ENCODE data around the gene KIF24.
"Not testable (repeated sequence)": the region's sequence is repeated elsewhere in the genome, so short reads cannot be mapped to it uniquely, and the experiment has no call there.

The KIF24 gene

DNA sequence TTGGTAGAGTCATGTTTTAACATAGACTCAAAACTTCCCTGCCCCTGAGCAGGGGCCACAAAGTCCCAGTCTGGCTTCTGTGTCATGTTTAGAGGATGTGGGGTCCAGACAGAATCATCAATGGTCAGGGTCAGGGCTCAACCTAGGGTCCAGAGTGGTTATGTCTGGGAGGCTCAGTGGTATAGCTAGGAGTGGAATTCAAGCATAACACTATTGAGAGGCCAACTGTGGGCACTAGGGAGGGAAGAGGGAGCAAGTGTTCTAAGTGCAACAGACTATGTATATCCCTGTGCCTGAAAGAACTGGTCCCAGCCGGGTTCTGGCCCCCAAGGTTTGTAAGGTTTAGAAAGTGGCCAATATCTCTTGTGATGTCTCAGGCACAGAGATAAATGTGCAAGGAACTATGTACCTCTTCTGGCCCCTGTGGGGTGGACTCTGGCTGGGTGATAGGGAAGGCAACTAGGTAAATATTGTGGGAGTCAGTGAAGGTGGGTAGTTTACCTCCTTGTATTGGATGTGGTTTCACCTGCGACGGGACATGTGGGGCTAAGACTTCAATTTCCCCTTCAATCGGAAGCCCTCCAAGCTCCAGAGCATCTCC, 33.6 kb upstream of the KIF24 start:
- no peak for DNase-seq (ENCODE audit: low spot score)

DNA sequence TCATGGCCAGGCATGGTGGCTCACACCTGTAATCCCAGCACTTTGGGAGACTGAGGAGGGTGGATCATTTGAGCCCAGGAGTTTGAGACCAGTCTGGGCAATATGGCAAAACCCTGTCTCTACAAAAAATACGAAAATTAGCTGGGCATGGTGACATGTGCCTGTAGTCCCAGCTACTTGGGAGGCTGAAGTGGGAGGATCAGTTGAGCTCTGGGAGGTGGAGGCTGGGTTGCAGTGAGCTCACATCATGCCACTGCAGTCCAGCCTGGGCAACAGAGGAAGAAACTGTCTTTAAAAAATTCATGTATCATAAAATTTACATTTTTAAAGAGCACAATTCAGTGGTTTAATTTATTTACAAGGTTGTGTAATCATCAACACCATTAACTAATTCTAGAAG, 23.9 kb upstream of the KIF24 start:
- not testable (repeated sequence) for DNase-seq (ENCODE audit: low spot score)

DNA sequence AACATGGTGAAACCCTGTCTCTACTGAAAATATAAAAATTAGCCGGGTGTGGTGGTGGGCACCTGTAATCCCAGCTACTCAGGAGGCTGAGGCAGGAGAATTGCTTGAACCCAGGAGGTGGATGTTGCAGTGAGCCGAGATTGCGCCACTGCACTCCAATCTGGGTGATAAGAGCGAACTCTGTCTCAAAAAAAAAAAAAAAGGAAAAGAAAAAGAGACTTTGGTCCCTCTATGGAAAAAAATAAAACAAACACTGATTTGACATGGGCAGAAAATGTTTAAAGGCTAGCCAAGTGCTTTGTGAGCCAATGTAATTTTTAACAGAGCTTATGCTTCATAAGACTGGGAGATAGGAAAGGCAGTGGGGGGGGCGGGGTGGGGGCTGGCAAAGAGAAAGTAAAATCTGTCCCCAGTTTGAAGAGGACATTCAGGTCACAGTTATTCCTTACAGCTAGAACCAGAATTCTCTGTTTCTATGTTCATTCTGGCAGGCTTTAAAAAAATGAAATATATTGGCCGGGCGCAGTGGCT, 23.1 kb upstream of the KIF24 start:
- not testable (repeated sequence) for DNase-seq (ENCODE audit: low spot score)

- no peak for DNase-seq (ENCODE audit: low spot score)
Measured at GRCh38 chr9:34349324-34349723, 20.3 kb upstream of the KIF24 start.

GRCh38 chr9:34347800-34348158, 18.7 kb upstream of the KIF24 start:
- DNase-seq (ENCODE audit: low spot score): no peak

- no peak for DNase-seq (ENCODE audit: low spot score)
Measured at GRCh38 chr9:34346873-34347799, 18.1 kb upstream of the KIF24 start.

DNA sequence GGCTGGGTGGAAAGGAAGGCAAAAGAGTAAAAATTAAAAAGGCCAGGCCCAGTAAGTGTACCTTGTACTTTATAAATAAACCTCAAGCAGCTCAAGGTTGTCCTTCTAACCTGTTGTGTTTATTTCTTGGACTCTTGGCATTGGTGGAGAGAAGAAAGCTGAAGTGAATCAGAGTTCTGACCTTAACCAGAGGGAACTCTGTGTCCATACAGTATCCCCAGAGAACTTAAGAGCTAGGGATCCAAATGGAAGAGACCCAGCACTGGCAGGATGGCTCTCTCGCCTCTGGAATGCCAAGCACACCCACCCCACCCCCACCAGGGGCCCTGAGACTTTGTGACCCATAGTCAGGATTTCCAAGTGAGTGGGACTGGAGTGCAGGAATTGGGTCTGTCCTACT, 14.5 kb upstream of the KIF24 start:
- DNase-seq (ENCODE audit: low spot score): no peak

- no peak for DNase-seq (ENCODE audit: low spot score)
Measured at GRCh38 chr9:34343090-34343489, 14.0 kb upstream of the KIF24 start.

DNA sequence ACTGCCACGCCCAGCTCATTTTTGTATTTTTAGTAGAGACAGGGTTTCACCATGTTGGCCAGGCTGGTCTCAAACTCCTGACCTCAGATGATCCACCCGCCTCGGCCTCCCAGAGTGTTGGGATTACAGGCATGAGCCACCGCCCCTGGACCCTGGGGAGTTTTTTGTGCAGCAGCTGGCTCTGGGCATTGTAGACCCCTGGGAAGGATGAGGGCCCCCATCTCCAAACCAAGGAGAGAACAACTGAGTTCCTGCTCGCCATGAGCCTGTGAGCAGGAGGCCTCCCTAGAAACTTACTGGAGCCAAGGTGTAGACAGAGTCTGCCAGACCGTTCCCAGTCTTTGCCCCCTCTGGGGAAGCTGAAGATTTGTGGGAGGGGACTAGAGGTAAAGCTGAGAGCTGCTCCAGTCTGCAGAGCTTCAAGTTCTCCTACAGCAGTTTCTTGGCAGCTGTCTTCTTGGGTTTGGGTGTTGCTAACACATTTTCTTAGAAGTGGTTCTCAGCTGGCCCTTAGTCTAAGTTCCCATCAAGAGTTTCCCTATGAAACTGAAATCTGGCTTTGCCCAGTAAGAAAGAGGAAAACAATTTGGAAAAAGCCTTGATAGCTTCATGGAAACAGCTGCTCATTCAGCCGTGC, 12.7 kb upstream of the KIF24 start:
- no peak for DNase-seq (ENCODE audit: low spot score)

- DNase-seq (ENCODE audit: low spot score): no peak
Measured at GRCh38 chr9:34338665-34339385, 9.8 kb upstream of the KIF24 start.

DNA sequence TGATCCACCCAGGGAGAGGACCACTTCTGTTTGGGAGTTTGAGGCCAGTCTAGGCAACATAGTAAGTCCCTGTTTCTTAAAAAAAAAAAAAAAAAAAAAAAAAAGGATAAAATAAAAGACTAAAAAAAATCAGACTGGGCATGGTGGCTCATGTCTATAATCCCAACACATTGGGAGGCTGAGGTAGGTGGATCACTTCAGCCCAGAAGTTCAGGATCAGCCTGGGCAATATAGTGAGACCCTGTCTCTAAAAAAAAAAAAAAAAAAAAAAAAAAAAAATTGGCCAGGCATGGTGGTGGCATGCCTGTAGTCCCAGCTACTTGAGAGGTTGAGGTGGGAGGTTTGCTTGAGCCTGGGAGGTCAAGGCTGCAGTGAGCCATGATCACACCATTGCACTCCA, 9.0 kb upstream of the KIF24 start:
- not testable (repeated sequence) for DNase-seq (ENCODE audit: low spot score)

GRCh38 chr9:34337403-34337802, 8.3 kb upstream of the KIF24 start:
- DNase-seq (ENCODE audit: low spot score): no peak

GRCh38 chr9:34335376-34335775, 6.3 kb upstream of the KIF24 start:
- no peak for DNase-seq (ENCODE audit: low spot score)

- no peak for DNase-seq (ENCODE audit: low spot score)
Measured at GRCh38 chr9:34334916-34335315, 5.8 kb upstream of the KIF24 start.

DNA sequence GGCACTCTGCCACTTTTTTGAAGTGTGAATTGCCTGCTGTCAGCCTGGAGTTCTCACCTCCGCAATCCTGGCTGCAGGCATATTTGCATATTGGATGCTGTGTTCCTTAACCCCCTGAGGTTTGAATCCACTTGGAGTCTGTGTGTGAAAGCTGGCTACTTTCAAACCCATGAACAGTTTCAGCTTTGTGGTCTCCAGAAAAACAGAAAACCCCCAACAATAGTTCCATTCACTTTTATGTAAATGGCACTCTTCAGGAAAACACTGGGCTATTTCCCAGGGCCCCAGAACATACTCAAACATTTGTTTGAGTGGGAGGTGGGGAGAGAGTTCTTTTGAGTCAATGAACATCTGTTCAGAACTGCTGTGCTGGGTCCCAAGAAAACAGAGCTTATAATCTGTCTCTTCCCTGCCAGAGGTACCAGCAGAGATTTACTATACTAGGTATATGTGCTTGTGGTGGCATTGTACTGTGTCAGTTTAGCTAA, 5.3 kb upstream of the KIF24 start:
- no peak for DNase-seq (ENCODE audit: low spot score)

DNA sequence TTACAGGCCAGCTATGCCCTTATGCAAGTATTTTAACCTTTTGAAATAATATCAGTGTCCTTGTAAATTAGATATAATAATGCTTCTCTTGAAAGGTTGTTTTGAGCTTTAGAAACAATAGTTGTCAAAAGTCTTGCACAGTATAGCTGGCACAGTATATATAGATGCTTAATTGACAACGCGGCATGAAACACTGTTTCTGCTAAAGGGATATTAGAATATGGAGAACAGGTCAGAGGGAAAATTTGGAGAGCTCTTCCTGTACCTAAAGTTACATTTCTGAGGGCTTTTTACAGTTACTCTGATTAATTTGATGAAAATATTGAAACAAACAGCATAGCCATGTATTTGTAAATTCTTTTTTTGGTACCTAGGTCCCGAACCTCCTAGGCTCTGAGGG, 4.8 kb upstream of the KIF24 start:
- no peak for DNase-seq (ENCODE audit: low spot score)

- DNase-seq (ENCODE audit: low spot score): no peak
Measured at GRCh38 chr9:34332076-34332964, 3.3 kb upstream of the KIF24 start.

GRCh38 chr9:34331196-34331595, 2.1 kb upstream of the KIF24 start:
- no peak for DNase-seq (ENCODE audit: low spot score)

GRCh38 chr9:34328500-34328986, 525 bp downstream of the KIF24 start:
- DNase-seq (ENCODE audit: low spot score): no peak

- DNase-seq (ENCODE audit: low spot score): no peak
Measured at GRCh38 chr9:34326690-34327089, 2.4 kb downstream of the KIF24 start.
